Hepatic stellate cell (primary cell): ENCODE data around the gene FAM110A.
A peak's percentile ranks its signal among the peaks of the same experiment; 100 is the strongest.
"Not testable (repeated sequence)": the region's sequence is repeated elsewhere in the genome, so short reads cannot be mapped to it uniquely, and the experiment has no call there.

ENCODE experiments used
- DNase-seq: peaks from one replicate; pipeline ENCODE4 v3.0.0; 2011; ENCODE audit warnings: low spot score

Gene FAM110A

GRCh38 chr20:873875-874607, 40.5 kb downstream of the FAM110A start:
- no peak for DNase-seq

- no peak for DNase-seq
Observed at GRCh38 chr20:875115-875514, 41.6 kb downstream of the FAM110A start.

- no peak for DNase-seq
Observed at GRCh38 chr20:877814-878213, 44.3 kb downstream of the FAM110A start.

GRCh38 chr20:878511-879307, 45.2 kb downstream of the FAM110A start:
- DNase-seq, result peak; percentile 28

- DNase-seq, result no peak
Observed at GRCh38 chr20:879626-880025, 46.1 kb downstream of the FAM110A start.

GRCh38 chr20:881051-881782, 47.7 kb downstream of the FAM110A start:
- DNase-seq, result peak; percentile 42

- DNase-seq, result no peak
Observed at GRCh38 chr20:881783-882144, 48.2 kb downstream of the FAM110A start.

GRCh38 chr20:884983-885952, 51.8 kb downstream of the FAM110A start:
- DNase-seq, result peak; percentile 49

GRCh38 chr20:887137-887536, 53.6 kb downstream of the FAM110A start:
- no peak for DNase-seq

GRCh38 chr20:888057-888456, 54.5 kb downstream of the FAM110A start:
- DNase-seq, result no peak

GRCh38 chr20:889106-889505, 55.6 kb downstream of the FAM110A start:
- no peak for DNase-seq

- DNase-seq, result no peak
Observed at GRCh38 chr20:889932-890463, 56.5 kb downstream of the FAM110A start.

GRCh38 chr20:890666-891057, 57.1 kb downstream of the FAM110A start:
- DNase-seq, result no peak

GRCh38 chr20:891058-891705, 57.7 kb downstream of the FAM110A start:
- no peak for DNase-seq

- DNase-seq, result no peak
Observed at GRCh38 chr20:891706-892080, 58.2 kb downstream of the FAM110A start.

GRCh38 chr20:892371-892770, 58.9 kb downstream of the FAM110A start:
- not testable (repeated sequence) for DNase-seq
